Nephron (organoid): ENCODE results near the gene RAB3D.

Experiments used
- H3K27ac Mint-ChIP-seq, 3 experiments: 2 replicates each; pipeline ENCODE4 v1.8.0; 2020; ENCODE audit warnings: mixed read lengths in 3 of 3, mild to moderate bottlenecking in 2 of 3, moderate library complexity in 1 of 3
- H3K27me3 Mint-ChIP-seq: 2 replicates; pipeline ENCODE4 v1.8.0; 2021; ENCODE audit warnings: low read depth, mild to moderate bottlenecking, moderate library complexity, mixed read lengths
- H3K36me3 Mint-ChIP-seq: 2 replicates; pipeline ENCODE4 v1.8.0; 2020; ENCODE audit warnings: low read depth, mixed read lengths
- H3K4me1 Mint-ChIP-seq: 2 replicates; pipeline ENCODE4 v1.8.0; 2020; ENCODE audit warnings: mixed read lengths
- H3K4me3 Mint-ChIP-seq, 3 experiments: 2 replicates each; pipeline ENCODE4 v1.8.0; 2020; ENCODE audit warnings: mild to moderate bottlenecking in 3 of 3, mixed read lengths in 3 of 3, moderate library complexity in 2 of 3
- H3K9me3 Mint-ChIP-seq: 2 replicates; pipeline ENCODE4 v1.8.0; 2020; ENCODE audit warnings: mixed read lengths
- TF ChIP-seq, protein P1 (sequence below), 3 experiments: fragments of 200-600 bp; sonication (generic); IDR thresholded peaks; one replicate each; pipeline ENCODE4 v1.5.0; 2021; ENCODE audit warnings: antibody characterized with exemption in 3 of 3; ENCODE audit not compliant: unreplicated experiment in 3 of 3

RAB3D gene

DNA sequence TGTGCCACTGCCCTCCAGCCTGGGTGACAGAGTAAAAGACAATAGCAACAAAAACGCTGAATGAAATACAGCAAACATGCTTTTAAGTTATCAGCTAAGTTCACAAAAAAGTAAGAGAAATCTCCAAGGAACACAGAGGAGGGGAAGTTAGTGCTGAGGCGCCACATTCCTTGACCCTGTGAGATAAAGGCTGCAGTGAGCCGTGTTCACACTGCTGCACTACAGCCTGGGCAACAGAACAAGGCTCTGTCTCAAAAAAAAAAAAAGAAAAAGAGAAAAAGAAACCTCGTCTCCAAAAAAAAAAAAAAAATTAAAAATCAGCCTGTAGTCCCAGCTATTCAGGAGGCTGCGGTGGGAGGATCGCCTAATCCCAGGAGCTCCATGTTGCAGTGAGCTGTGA, 60.8 kb downstream of the RAB3D start:
- Mint-ChIP-seq H3K4me1 (peaks cover 17% of the 10 kb centered on the region), H3K4me3 (no peak overlapping the region), H3K27me3 (peaks cover 3% of the 10 kb centered on the region), H3K27ac (peak overlapping the region; percentile 31 to 77 (median 59)), H3K9me3 (peaks cover 2% of the 10 kb centered on the region), H3K36me3 (peaks cover 3% of the 10 kb centered on the region)
- TF ChIP-seq, protein P1, sequence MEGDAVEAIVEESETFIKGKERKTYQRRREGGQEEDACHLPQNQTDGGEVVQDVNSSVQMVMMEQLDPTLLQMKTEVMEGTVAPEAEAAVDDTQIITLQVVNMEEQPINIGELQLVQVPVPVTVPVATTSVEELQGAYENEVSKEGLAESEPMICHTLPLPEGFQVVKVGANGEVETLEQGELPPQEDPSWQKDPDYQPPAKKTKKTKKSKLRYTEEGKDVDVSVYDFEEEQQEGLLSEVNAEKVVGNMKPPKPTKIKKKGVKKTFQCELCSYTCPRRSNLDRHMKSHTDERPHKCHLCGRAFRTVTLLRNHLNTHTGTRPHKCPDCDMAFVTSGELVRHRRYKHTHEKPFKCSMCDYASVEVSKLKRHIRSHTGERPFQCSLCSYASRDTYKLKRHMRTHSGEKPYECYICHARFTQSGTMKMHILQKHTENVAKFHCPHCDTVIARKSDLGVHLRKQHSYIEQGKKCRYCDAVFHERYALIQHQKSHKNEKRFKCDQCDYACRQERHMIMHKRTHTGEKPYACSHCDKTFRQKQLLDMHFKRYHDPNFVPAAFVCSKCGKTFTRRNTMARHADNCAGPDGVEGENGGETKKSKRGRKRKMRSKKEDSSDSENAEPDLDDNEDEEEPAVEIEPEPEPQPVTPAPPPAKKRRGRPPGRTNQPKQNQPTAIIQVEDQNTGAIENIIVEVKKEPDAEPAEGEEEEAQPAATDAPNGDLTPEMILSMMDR (IDR thresholded peaks at IDR 0.05; ENCODE audit: unreplicated experiment in 3 of 3): no peak

DNA sequence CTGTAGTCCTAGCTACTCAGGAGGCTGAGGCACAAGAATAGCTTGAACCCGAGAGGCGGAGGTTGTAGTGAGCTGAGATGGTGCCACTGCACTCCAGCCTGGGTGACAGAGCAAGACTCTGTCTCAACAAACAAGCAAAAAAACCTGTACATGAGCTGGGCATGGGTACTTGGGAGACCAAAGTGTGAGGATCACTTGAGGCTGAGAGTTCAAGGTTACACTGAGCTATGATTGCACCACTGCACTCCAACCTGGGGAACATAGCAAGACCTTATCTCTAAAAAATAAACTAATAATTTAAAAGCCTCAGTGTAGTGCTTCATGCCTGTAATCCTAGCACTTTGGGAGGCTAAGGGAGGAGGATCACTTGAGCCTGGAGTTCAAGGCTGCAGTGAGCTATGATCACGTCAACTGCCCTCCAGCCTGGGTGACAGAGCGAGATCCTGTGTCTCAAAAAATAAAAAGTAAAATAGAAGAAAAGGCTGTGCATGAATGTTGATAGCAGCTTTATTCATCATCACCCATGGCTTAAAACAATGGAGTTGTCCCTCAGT, 64.8 kb downstream of the RAB3D start:
- H3K27me3 Mint-ChIP-seq: peaks cover 3% of the 10 kb centered on the region
- H3K36me3 Mint-ChIP-seq: peaks cover 3% of the 10 kb centered on the region
- TF ChIP-seq, protein P1 (IDR thresholded peaks at IDR 0.05; ENCODE audit: unreplicated experiment in 3 of 3): no peak
- peak overlapping the region in 2 of 3 experiments; percentile 77 to 84 for H3K27ac Mint-ChIP-seq
- H3K4me1 Mint-ChIP-seq: peaks cover 7% of the 10 kb centered on the region
- no peak overlapping the region for H3K4me3 Mint-ChIP-seq
- H3K9me3 Mint-ChIP-seq: peaks cover 2% of the 10 kb centered on the region

DNA sequence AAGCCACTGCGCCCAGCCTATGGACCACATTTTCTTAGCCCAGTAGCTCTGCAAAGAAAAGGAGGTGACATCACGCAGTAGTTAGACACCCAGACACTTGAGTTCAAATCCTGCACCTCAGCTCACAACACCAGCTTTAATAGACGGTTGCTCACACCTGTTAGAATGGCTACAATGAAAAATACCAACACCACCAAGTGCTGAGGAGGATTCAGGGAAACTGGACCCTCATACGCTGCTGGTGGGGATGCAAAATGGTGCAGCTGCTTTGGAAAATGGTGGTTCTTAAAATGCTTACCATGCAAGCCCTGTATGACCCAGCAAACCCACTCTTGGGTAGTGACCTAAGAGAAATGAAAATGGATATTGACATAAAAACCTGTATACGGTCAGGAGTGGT, 65.5 kb downstream of the RAB3D start:
- Mint-ChIP-seq H3K4me1 (peaks cover 12% of the 10 kb centered on the region), H3K36me3 (peaks cover 3% of the 10 kb centered on the region), H3K27ac (no peak overlapping the region), H3K4me3 (no peak overlapping the region), H3K9me3 (peaks cover 4% of the 10 kb centered on the region), H3K27me3 (peaks cover 3% of the 10 kb centered on the region)
- TF ChIP-seq, protein P1 (IDR thresholded peaks at IDR 0.05; ENCODE audit: unreplicated experiment in 3 of 3): no peak

DNA sequence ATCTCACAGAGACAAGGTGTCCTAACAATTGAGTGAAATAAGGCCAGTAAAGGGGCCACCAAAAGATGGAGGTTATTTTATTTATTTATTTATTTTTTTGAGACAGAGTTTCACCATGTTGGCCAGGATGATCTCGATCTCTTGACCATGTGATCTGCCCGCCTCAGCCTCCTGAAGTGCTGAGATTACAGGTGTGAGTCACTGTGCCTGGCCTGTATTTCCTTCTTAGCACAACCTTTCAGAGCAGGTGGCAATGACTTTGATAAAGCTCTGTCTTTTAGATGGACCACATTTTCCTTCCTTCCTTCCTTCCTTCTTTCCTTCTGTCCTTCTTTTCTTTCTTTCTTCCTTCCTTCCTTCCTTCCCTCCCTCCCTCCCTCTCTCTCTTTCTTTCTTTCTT, 66.2 kb downstream of the RAB3D start:
- peaks cover 4% of the 10 kb centered on the region for H3K9me3 Mint-ChIP-seq
- H3K27ac Mint-ChIP-seq: no peak overlapping the region
- TF ChIP-seq, protein P1 (IDR thresholded peaks at IDR 0.05; ENCODE audit: unreplicated experiment in 3 of 3): no peak
- H3K4me3 Mint-ChIP-seq: no peak overlapping the region
- peaks cover 3% of the 10 kb centered on the region for H3K36me3 Mint-ChIP-seq
- H3K4me1 Mint-ChIP-seq: peaks cover 17% of the 10 kb centered on the region
- H3K27me3 Mint-ChIP-seq: peaks cover 3% of the 10 kb centered on the region
